ENCODE results near the gene ABHD17C.

The ABHD17C gene

DNA sequence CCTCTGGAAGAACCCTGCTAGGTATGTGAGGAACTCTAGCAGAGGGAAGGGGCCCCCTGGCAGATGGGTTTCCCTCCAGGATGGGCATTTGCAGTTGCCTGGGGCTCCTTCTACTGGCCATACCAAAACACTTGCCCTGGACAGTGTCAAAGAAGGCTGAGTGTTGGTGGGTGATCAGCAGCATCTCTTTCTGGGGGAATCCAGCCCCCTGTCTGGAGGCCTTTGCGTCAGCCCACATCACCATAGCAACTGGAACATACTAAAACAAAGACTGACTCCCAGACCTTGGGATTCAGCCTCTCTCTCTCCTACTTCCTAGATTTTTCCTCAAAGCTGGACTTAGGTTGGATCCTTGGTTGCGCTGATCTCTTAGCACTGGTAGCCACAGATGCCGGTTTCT is 92.2 kb downstream of the ABHD17C start:
- DNase-seq (ENCODE audit: low read depth in 2 of 2): no peak

GRCh38 chr15:80788536-80788935 is 93.4 kb downstream of the ABHD17C start:
- DNase-seq (ENCODE audit: low read depth in 2 of 2): no peak

- no peak for DNase-seq (ENCODE audit: low read depth in 2 of 2)
Observed at GRCh38 chr15:80789296-80789695, 94.2 kb downstream of the ABHD17C start.

DNA sequence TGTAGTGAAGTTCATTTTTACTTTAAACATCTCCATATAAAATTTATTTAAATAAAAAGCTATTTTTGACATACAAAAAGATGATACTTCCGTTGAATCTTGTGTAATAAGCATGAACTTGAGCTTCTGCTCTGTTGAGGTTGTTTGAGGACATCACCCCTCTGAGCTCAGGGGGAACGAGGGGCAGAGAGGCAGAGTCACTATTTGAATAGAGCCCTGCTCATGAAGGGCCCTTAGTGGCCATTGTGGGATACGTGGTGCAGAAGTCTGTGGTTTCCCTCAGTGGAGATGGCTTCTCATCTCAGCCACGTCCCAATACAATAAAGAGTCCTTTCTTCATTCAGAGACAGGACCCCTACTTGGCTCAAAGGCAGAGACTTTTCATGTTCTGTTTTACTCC is 94.7 kb downstream of the ABHD17C start:
- no peak for DNase-seq (ENCODE audit: low read depth in 2 of 2)

GRCh38 chr15:80790236-80790635 is 95.1 kb downstream of the ABHD17C start:
- DNase-seq (ENCODE audit: low read depth in 2 of 2): no peak

- no peak for DNase-seq (ENCODE audit: low read depth in 2 of 2)
Observed at GRCh38 chr15:80791004-80791403, 95.9 kb downstream of the ABHD17C start.

DNA sequence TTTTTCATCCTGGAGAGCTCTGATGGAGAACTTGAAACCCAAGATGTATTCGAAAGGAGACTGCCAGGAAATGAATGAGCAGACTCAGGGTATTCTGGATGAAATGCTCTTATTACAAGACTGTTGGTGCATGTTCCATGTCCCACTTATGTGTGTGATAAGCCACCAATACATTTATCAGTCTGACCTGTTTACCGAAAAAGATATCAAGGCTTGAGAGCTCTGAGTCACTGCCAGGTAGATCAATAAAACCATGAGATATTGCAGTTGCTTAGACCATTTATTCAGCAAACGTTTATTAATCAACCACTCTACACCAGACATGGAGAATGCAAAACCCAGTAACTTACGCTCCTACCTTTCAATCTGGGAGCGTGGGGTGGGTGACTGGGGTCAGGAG is 101.3 kb downstream of the ABHD17C start:
- no peak for DNase-seq (ENCODE audit: low read depth in 2 of 2)

DNA sequence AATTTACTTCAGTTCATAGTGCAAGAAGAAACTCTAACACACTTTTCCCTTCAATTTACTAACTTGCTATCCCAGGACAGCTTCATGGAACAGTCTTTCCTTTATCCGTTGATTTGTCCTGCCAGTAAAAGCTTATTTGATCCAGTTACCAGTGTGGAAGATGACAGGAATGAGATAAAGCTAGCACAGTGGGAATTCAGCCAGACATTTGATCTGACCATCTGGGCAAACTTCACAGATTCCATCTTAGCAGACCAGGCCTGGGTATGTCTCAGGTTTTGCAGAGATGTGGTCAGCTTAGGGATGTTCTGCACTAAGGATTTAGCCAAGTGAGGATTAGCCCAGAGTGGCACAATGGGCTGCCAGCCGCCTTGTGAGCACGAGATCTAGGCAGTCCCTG is 103.8 kb downstream of the ABHD17C start:
- DNase-seq (ENCODE audit: low read depth in 2 of 2): no peak

GRCh38 chr15:80800067-80800466 is 105.0 kb downstream of the ABHD17C start:
- no peak for DNase-seq (ENCODE audit: low read depth in 2 of 2)

- no peak for DNase-seq (ENCODE audit: low read depth in 2 of 2)
Observed at GRCh38 chr15:80801891-80802680, 107.0 kb downstream of the ABHD17C start.

DNA sequence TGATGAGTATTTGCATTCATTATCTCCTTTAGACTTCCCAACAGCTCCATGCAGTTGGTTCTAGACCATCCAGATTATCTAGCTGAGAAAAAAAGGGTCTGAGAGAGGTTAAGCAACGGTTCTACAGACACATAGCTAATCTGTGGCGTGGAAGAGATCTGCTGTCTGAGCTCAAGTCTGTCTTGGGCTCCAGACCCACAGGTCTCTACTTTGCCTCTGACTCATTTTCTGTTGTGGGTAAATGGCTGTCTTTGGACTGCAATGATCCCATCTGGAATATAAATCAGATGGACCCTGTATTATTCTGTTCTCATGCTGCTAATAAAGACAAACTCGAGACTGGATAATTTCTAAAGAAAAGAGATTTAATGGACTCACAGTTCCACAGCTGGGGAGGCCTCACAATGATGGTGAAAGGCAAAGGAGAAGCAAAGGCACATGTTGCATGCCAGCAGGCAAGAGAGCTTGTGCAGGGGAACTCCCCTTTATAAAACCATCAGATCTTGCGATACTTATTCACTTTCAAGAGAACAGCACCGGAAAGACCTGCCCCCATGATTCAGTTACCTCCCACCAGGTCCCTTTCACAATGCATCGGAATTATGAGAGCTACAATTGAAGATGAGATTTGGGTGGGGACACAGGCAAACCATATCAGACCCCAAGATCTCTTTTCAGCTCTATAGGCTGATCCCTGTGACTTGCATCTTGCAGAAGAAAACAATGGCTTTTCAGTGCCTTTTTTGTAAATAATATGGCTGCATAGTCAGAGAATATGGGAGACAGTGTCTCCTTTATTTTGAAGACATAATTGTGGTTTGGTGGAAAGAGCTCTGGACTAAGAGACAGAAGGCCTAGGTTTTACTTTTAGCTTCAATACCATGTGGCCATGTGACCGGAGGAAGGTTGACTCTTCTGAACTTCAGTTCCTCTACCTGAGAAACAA is 108.7 kb downstream of the ABHD17C start:
- peak in 1 of 2 donors; percentile 13 for DNase-seq (ENCODE audit: low read depth in 2 of 2)

DNA sequence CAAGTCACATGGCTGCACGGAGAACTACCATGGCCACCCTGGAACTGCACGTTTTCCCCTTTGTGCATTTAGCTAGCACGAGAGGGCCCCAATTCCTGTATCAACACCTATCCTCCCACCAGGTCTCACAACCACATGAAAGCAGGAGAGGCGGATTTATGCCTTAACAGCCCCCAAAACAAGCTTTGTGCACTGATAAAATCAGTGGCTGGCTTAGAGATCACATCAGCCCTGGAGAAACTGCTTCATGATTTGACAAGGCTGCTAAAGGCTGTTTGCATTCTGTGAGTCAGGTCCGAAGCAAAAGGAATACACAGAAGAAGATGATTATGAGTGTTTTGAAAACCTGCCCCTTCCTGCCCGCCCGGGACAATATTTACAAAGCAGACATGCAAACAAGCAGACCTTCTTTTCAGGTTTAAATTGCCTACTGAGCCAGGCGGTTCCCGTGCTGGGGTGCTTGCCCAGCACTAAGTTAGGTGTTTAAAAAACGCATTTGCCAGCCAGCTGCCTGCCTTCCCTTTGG is 109.9 kb downstream of the ABHD17C start:
- DNase-seq (ENCODE audit: low read depth in 2 of 2): no peak

Measured in stimulated activated CD8-positive, alpha-beta memory T cell treated with anti-CD3 and anti-CD28 coated beads, Interleukin-7, amount 100 ng/mL, for 4 hours (primary cell).